K562 (cell line): ENCODE results near the gene SLX4IP.

ENCODE experiments used
- ATF1 ChIP-seq, 2 experiments: fragments of 450-650 bp in 1 of 2; IDR thresholded peaks; 2 replicates each; pipeline ENCODE4 v1.6.1; 2016; ENCODE audit warnings: missing compliant biosample characterization in 1 of 2, missing genetic modification characterization in 1 of 2
- CTCF ChIP-seq, 3 experiments: IDR thresholded peaks in 2 of 3; conservative IDR thresholded peaks in 1 of 3; 2 replicates each; pipeline ENCODE4 v1.5.1; 2011 to 2012; ENCODE audit warnings: low read length in 3 of 3, mild to moderate bottlenecking in 3 of 3, control low read depth in 2 of 3, improper control_type of control experiment in 1 of 3, inconsistent platforms in 1 of 3, low read depth in 1 of 3, mixed read lengths in 1 of 3, moderate library complexity in 1 of 3; ENCODE audit not compliant: insufficient read depth in 2 of 3
- PHF8 ChIP-seq: fragments of 200-600 bp; sonication (generic); IDR thresholded peaks from 2 replicates; pipeline ENCODE4 v1.6.1; 2012; ENCODE audit warnings: mixed run types, mild to moderate bottlenecking, inconsistent platforms, low read length, moderate library complexity, borderline replicate concordance
- TF ChIP-seq, protein P1 (sequence below): sonication (generic); formaldehyde crosslinking; IDR thresholded peaks from 2 replicates; pipeline ENCODE4 v1.5.0; 2020; ENCODE audit warnings: missing genetic modification reagents

DNA sequence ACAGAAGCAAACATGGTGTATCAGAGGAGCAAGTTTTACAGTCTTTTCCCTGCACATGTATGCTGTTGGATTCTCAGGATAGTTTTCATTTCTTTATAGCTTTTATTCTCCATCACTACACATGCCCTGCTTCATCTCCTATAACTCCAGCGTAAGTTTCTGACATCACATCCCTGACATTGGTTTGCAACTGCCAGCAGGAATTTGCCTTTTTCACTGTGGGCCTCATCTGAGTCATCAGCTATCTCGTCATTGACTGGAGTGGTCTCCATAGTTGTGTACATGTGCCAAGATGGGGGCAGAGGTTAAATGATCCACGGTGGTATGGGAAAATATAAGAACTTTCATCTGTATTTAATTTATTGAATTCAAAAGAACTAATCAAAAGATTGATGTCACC, 96.7 kb downstream of the SLX4IP start:
- TF ChIP-seq PHF8 (no peak), ATF1 (CRISPR knock-in tag; IDR thresholded peaks at IDR 0.05) (no peak), ATF1 (tag; IDR thresholded peaks at IDR 0.05) (no peak), CTCF (IDR thresholded peaks at IDR 0.05 in 2 of 3, conservative IDR thresholded peaks at IDR 0.05 in 1 of 3; ENCODE audit: insufficient read depth in 2 of 3, low read depth in 1 of 3, low read length in 3 of 3) (no peak)
- TF ChIP-seq, protein P1, sequence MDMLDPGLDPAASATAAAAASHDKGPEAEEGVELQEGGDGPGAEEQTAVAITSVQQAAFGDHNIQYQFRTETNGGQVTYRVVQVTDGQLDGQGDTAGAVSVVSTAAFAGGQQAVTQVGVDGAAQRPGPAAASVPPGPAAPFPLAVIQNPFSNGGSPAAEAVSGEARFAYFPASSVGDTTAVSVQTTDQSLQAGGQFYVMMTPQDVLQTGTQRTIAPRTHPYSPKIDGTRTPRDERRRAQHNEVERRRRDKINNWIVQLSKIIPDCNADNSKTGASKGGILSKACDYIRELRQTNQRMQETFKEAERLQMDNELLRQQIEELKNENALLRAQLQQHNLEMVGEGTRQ (CRISPR knock-in tag), result no peak
